EH (cell line): ENCODE results near the gene CABP4.
"Not testable (repeated sequence)": the region's sequence is repeated elsewhere in the genome, so short reads cannot be mapped to it uniquely, and the experiment has no call there.

Experiments used
- DNase-seq: peaks from one replicate; pipeline ENCODE4 v3.0.0-alpha.2; 2015; ENCODE audit warnings: low read depth

The CABP4 gene

GRCh38 chr11:67453816-67454732, 1.1 kb upstream of the CABP4 start:
- DNase-seq: no peak

DNA sequence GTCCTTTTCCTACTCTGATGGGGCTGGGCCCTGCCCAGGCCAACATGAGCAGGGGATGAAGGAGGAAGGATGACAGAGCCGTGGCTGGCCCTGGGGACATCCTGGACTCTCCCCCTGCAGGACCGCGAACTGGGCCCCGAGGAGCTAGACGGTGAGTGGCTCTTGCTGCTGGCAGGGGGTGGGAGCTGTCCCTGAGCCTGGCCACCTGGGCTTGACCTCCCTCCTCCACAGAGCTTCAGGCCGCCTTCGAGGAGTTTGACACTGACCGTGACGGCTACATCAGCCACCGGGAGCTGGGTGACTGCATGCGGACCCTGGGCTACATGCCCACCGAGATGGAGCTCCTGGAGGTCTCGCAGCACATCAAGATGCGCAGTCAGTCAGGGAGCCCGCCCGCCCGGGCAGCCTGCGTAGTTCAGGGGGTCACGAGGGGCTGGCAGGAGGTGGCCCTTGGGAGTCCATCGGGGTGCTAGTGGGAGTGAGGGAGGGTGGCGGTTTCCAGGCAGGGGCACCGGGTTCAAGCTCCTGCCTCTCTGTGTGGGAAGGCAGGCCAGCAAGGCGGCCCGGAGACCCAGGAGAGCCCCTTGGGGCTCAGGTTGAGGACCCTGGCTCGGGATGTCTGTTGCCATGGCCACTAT, 1.0 kb downstream of the CABP4 start:
- no peak for DNase-seq

DNA sequence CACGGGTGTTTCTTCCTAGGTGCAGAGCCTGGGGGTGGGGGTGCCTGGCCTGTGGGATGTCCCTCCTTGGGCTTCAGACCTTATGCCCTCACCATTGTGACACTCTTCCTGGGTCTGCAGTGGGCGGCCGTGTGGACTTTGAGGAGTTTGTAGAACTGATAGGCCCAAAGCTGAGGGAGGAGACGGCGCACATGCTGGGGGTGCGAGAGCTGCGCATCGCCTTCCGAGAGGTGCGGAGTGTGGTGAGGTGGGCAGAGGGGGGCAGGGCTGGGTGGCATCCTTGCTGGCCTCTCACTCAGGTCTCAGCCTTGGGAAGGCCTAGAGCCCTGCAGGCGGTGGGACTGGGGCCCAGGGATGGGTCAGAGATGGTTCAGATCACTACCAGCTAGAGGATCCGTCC, 2.3 kb downstream of the CABP4 start:
- DNase-seq: no peak

DNA sequence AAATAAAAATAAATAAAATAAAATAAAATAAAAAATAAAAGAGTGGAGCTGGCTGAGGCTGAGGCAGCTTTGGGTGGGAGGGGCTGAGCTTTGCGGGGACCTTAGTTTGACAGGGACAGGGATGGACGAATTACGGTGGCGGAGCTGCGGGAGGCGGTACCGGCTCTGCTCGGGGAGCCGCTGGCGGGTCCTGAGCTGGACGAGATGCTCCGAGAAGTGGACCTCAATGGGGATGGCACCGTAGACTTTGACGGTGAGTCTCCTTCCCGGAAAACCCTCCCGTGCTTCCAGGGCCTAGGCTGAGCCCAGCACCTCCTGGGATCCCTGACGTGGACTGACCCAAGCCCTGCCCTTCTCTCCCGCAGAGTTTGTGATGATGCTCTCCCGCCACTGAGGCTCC, 3.1 kb downstream of the CABP4 start:
- DNase-seq: no peak

DNA sequence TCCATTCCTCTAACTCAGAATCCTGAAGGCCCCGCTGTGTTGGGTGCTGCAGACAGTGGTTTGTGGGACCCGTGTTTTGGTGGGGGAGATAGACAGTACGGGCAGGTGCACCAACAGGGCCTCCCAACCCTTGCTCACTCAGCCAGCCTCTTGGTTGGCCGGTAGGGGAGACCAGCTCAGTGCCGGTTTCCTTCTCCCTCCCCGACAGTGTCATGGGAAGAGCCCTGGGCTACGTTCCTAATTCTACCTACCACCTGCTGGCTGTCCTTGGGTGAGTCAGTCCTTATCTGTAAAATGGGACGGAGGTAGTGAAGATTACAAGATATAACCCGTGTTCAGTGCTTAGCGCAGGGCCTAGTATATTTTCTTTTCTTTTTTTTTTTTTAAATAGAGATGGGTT, 8.0 kb downstream of the CABP4 start:
- DNase-seq: no peak

DNA sequence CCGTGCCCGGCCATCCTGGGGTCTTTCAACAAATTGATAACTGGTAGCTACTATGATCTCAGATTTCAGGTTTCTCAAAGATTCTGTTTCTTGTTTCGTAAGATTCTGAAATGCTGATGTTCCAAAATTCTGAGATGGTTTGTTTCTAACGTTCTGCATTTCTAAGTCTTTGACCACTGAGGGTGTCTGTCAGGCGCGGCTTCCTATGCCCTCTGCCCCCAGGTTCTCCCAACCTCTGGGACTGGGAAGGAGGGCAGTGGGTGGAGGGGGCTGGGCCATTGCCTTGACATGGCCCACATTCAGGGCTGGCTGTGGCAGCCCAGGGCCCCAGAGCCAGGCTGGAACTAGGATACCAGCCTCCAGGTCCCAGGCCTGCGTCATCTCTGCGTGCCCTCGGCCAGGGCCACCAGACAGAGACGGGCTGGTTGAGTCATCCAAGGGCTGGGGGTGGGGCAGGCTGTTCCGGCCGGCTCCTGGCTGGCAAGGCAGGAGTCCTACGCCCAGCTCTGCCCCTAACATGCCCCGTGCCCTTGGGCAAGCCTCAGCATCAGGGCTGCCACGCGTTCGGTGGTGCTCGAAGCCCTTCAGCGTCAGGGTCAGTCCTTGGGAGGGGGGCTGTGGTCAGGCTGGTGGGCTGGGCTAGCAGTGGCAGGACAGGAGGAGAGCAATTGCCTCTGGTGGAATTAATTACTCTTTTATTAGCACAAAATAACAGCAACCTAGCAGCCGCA, 8.7 kb downstream of the CABP4 start:
- DNase-seq: peak; percentile 12

DNA sequence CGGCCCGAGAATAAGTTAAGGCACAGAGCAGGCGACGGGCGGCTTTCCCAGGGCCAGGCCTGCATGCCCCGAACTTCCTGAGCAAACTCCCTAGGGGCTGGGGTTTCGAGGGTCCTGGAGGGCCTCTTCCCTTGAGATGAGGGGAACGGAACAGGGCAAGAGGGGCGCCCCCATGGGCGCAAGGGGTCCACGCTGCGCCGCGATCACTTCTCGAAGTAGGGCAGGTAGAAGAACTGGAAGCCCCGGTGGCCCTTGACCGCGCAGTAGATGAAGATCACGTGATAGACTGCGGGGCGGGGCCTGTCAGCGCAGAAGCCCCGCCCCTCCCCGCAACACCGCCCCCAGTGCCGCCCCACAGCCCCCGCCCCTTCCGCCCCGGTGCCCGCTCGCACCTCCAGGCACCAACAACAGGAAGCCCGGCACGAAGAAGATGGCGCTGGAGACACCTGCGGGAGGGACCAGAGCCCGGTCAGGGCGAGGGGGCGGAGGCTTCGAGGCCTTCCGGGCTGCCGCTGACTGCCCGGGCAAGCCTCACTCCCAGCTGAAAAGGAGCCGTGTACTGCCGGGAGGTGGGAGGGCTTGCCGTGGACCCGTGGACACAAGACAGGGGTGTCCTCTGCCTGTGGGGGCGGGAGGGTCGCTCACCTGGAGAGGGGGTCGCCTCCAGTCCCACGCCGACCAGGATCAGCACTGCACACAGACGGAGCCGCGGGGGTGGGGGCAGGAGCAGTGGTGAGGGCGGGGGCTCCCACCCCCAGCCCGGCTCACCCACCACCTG, 9.4 kb downstream of the CABP4 start:
- DNase-seq: peak; percentile 81

- DNase-seq: no peak
Observed at GRCh38 chr11:67465189-67465510, 10.0 kb downstream of the CABP4 start.

DNA sequence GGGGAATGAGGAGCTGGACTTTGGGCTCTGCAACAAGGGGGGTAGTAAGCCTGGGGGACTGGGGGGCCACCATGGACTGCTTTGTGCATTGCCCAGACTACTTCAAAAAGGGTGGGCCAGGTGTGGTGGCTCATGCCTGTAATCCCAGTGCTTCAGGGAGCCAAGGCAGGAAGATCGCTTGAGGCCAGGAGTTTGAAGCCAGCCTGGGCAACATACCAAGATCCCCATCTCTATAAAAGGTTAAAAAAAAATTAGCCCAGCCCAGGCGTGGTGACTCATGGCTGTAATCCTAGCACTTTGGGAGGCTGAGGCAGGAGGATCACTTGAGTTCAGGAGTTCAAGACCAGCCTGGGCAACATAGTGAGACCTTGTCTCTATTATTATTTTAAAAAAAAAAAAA, 10.4 kb downstream of the CABP4 start:
- DNase-seq: peak; percentile 49

DNA sequence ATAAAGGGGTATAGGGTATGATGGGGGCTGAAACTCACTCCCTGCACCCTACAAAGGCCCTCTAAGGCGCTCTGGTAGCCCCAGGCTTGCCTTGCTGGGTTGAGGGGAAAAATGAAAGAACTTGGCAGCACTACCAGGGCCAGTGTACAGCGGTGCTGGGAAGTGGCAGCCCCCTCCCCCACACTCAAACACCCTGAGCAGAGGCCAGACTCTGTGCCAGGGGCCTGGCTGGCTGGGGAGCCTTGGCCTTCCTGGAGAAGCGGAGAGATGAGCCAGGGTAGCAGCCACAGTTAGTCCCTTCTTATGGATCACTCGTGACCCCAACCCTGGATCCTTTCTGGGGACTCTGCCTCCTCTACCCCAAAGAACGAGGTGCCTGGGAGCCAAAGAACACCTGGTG, 11.2 kb downstream of the CABP4 start:
- no peak for DNase-seq

- DNase-seq: no peak
Observed at GRCh38 chr11:67466962-67467771, 12.0 kb downstream of the CABP4 start.

DNA sequence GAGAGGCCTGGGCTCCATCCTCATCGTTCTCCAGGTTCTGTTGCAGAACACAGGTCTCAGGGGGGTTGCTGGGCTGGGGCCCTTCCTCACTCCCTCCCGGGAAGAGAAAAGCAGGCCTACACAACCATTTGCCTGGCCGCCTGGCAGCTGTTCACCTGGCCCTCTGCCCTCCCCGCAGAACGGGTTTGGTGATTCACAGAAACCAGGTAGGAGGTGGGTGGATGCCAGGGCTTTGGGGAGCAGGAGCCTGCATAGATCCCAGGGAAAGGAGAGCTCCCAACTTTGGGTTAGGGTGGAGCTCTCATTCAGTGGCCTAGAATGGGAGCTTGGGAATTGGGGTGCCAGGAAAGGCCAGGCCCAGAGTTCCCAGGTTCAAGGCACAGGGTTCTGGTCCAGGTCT, 12.9 kb downstream of the CABP4 start:
- no peak for DNase-seq

DNA sequence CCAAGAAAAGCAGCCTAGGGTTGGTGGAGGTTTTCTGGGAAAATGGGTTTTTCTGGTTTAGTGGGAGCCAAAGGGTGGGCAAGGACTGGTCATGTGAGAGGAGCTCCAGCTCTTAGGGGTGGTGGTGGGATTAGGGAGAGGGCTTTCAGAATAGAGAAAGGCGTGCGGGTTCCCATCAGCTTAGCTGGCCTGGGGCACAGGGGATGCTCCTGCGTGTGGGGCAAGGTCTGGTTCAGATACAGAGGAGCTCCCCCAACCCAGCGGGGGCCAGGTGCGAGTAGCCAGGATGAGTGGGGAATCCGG, 13.3 kb downstream of the CABP4 start:
- DNase-seq: no peak

DNA sequence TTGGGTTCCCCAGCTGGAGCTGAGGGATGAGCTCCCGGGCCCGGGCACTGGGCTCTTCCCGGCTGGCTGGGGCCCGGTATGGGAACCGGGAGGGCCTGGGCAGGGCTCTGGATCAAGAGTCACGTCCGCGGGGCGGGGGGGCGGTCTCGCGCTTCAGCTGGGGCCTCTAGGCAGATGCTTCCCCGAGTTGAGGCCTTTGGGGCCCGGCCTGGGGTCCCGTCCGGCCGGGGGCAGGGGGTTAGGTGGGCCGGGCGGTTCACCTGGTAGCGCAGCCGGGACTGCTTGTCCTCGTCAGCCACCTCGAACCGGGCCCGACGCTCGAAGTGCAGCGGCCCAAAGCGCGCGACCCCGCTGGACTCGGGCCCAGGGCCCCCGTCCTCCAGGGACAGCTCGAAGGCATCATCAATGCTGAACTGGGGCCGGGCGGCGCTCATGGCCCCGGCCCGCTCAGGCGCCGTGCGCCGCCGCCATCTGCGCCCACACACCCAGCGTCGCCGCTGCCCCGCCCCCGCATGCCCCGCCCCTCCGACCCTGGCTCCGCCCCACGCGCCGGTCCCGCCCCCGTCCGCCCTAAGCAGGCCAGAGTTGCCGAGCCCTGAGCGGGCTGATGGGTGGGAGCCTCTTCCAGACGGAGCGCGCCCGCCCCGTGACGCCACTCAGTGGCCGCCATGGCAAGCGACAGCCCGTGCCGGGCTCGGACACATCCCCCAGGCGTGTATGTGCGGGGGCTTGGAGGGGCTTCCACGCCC, 13.8 kb downstream of the CABP4 start, which contains the start of gene TMEM134:
TSS of gene TMEM134 (minus strand) at position 493 of the 749 bp plus-strand sequence. CDS start at position 434, 59 bp downstream.
- peak; percentile 92 for DNase-seq

- DNase-seq: no peak
Observed at GRCh38 chr11:67469508-67469811, 14.3 kb downstream of the CABP4 start.

DNA sequence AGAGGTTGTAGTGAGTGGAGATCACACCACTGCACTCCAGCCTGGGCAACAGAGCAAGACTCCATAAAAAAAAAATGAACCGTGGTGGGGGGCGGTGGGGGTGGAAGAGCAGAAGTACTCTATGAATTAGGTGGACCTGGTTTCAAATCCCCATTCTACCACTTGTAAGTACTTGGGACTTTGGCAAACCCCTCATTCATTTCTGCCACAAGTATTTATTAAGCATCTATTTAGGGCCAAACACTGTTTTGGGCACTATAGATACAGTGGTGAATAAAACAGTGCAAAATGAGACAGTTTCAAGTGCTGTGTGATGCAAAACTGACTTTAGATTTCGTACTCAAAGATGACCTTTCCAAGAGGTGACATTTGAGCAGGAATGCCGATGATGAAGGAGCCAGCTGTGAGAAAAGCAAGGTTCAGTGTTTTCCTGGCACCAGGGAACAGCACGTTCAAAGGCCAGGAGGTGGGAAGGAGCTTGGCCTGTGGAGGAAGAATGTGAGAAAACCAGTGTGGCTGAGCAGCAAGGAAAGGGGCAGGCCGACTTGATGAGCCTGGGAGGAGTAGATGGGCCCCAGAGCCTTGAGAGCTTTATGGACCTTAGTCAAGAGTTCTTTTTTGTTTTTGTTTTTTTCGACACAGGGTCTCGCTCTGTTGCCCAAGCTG, 15.3 kb downstream of the CABP4 start:
- no peak for DNase-seq

DNA sequence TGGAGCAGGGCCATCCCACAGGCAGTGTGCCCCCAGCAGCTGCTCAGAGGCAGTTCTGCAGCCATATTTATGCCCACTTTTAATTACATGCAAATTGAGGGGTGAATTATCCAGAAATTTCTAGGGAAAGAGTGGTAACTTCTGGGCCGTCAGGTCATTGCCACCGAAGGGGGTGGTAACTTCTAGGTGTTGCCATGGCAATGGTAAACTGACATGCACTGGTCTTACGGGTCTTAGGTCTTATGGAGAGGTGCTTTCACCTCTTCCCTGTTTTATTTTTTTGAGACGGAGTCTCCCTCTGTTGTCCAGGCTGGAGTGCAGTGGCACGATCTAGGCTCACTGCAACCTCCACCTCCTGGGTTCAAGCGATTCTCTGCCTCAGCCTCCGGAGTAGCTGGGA, 17.7 kb downstream of the CABP4 start:
- no peak for DNase-seq

DNA sequence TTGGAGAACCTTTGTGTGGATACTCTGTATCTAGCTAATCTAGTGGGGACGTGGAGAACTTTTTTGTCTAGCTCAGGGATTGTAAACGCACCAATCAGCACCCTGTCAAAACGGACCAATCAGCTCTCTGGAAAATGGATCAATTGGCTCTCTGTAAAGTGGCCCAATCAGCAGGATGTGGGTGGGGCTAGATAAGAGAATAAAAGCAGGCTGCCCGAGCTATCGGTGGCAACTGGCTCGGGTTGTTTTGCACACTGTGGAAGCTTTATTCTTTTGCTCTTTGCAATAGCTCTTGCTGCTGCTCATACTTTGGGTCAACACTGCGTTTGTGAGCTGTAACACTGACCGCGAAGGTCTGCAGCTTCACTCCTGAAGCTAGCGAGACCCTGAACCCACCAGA, 21.5 kb downstream of the CABP4 start:
- DNase-seq: not testable (repeated sequence)

DNA sequence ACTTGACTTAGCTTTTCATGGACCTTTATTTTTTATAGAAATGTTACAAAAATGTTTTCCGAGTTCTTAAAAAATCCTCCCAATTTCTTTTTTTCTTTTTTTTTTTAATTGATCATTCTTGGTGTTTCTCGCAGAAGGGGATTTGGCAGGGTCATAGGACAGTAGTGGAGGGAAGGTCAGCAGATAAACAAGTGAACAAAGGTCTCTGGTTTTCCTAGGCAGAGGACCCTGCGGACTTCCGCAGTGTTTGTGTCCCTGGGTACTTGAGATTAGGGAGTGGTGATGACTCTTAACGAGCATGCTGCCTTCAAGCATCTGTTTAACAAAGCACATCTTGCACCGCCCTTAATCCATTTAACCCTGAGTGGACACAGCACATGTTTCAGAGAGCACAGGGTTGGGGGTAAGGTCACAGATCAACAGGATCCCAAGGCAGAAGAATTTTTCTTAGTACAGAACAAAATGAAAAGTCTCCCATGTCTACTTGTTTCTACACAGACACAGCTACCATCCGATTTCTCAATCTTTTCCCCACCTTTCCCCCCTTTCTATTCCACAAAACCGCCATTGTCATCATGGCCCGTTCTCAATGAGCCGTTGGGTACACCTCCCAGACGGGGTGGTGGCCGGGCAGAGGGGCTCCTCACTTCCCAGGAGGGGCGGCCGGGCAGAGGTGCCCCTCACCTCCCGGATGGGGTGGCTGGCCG, 22.3 kb downstream of the CABP4 start:
- DNase-seq: not testable (repeated sequence)
